HTR-8/SVneo (cell line): ENCODE measurements around the gene GATA2.

Experiments
- DNase-seq: peaks from one replicate; pipeline ENCODE4 v3.0.0; 2011; ENCODE audit warnings: low spot score, mixed read lengths; ENCODE audit not compliant: insufficient read length
- FAIRE-seq: peaks from 2 replicates; lab custom pipeline; 2011; peaks lifted over from hg19 to GRCh38; lab: Jason Lieb, UNC

Gene GATA2

DNA sequence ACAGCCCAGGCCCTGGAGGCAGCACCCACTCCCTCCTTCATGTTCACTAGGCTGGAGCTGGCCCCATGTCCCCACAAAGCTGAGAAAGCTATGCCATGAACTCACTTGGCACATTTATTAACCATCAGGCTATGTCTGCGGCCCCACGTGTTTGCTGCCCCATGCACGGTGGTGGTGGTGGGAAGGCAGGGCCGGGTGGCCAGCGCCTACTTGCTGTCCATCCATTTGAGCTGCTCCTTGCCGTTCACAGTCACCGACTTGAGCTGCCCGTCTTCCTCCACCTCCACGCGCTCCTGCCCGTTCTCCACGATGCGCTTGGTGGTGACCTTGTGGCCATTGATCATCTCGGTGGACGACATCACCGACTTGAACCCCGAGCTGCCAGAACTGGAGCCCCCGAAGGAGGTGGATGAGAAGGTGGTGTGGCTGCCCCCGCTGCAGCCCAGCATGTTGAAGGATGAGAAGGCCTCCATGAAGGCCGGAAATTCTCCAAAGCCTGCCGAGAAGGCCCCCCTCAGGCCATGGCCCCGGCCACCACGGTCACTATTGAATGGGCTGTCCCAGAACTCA is 30.6 kb downstream of the GATA2 start:
- no peak for FAIRE-seq
- no peak for DNase-seq

DNA sequence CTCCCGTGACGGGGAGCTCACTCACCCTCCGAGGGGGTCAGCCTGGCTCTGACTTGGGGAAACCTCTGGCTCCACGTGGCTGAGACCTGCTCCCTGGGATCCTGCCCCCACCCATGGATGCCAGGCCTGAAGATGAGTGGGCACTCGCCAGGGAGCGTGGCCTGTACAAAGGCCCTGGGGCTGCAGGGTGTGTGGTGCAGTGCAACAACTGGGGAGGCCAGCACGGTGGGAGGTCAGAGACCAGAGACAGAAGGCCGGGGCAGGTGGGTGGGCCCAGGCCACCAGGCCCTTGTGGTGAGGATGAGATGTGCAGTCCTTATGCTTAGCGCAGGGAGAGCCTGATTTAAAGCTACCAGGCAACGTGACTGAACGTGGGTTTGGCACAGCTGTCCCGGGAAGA is 31.3 kb downstream of the GATA2 start:
- no peak for DNase-seq
- no peak for FAIRE-seq

- FAIRE-seq (no peak), DNase-seq (no peak)
Observed at GRCh38 chr3:128459461-128459820, 33.6 kb downstream of the GATA2 start.

GRCh38 chr3:128458746-128459460 is 34.1 kb downstream of the GATA2 start:
- no peak for DNase-seq
- FAIRE-seq: no peak

DNA sequence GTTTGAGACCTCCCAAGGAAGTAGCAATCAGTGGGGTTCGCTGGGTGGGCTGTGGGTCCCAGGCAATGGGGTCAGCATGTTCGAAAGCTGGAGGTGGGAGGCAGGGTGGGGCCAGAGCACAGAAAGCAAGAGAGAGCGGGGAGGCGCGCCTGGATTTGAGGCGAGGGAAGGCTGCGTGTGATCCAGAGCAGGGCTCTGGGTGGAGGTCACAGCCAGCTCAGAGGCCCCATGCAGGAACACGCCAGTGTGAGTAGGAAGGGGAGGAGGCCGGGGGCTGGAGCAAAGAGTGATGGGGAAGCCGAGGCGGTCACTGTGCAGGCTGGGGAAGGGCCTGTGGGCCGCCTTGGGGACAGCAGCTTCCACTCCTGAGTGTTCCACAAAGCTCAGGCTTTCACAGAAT is 35.1 kb downstream of the GATA2 start:
- FAIRE-seq (no peak), DNase-seq (no peak)

DNA sequence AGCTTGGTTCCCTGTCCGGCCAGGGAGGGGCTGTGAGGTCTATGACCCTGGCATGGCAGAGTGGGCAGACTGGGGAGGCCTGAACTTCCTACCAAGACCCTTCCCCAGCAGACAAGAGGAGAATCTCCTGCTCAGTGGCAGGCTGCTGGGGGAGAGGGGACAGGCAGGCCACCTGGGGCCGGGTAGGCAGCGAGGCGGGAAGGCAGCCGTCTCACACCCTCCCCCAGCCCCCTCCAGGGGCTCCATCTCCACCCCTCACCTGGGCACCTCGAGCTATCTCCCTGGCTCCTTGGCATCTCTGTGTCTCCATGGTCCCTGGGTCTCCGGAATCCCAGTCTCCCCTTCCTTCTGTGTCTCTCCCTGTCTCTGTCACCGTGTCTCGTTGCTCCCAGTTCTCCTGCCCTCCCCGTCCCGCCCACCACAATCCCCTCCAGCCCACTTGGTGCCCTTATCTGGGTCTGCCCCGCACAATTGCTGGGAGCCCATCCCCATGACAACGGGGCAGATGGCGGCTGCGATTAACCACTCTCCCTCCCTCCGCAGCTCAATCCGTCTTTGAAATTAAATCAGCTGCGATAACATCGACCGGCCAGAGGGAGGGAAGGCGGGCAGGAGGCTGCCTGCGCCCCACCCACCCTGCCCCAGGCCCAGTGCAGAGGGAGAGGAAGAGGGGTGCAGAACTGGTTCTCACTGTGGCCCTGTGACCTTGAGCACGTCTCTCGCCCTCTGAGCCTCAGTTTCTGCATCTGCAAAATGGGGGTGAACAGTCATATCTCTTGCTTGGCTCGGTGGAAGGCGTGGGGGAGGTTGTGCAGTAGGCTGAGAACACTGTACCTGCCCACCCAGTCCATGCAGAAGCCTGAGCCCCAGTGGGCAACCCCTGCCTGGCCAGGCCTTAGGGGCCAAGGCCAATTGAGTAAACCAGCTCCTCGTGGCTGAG is 36.0 kb downstream of the GATA2 start:
- FAIRE-seq (no peak), DNase-seq (no peak)

DNA sequence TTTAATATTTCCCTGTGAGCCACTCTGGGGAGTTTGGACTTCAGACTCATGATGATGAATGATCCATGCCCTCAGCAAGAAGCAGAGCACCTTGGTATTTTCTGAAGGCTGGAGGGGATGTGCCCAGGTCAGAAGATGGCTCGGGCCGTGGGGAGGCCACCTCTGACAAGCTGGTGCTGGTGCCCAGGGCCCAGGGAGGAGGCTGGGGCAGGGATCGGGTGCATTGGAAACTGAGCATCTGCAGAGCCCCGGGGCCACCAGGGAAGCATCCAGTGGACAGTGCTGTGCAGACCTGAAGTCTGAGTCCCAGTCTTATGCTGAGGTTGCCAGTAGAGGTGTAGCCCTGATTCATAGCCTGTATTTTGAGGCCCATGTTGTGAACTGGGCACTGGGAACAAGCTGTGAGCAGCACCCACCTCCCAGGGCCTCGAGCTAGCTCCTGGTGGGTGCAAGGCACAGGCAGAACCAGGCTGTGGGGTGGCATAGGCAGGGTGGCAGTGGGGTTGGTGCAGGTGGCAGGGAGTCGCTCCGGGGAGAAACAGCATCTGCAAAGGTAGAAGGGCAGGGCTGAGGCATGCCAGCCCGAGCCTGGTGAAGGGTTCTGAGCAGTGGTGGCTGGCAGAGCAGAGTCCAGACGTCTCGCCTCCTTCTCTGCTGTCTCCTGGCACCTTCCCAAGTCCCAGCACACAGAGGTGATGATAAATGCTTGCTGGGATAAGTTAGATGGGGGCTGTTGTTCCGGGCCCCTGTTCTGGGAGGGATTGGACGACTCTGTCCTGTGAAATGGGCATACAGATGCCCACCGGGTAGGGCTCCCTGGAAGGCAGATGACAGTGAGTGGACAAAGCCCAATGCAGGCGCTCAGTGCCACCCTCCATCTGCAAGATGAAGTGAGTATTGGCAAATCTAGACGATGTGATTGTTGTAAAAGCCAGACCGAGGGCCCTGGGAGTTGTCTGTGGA is 36.9 kb downstream of the GATA2 start:
- no peak for FAIRE-seq
- no peak for DNase-seq

DNA sequence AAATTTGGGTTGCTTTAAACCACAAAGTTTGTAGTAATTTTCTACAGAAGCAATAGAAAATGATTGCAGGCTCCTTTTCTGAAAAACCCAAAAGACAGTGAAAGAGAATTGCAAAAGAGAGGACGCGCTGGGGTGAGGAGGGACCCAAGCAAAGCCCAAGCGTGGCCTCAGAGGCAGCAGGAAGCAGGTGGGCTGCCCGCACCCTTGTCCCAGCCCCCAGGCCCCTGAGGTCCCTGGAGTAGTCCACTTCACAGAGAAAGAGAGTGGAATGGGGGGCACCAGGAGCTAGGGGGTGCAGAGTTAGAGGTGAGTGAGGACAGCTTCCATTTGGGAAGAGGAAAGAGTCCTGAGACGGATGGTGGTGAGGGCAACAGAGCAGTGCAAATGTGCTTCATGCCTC is 37.9 kb downstream of the GATA2 start:
- FAIRE-seq (no peak), DNase-seq (no peak)

DNA sequence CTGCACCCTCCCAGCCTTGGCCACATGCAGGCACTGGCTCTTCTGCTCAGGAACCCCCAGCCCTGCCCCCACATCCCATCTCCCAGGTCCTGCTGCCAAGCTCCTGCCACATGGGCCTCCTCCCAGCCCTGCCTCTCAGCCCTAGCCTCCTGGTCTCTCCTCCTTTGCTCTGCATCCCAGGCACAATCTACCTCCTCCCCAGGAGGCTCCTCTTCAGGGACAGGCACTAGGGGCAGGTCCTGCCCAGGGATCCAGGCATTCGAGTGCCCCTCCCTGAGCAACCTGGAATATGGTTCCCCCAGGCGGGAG is 38.7 kb downstream of the GATA2 start:
- FAIRE-seq (no peak), DNase-seq (no peak)

DNA sequence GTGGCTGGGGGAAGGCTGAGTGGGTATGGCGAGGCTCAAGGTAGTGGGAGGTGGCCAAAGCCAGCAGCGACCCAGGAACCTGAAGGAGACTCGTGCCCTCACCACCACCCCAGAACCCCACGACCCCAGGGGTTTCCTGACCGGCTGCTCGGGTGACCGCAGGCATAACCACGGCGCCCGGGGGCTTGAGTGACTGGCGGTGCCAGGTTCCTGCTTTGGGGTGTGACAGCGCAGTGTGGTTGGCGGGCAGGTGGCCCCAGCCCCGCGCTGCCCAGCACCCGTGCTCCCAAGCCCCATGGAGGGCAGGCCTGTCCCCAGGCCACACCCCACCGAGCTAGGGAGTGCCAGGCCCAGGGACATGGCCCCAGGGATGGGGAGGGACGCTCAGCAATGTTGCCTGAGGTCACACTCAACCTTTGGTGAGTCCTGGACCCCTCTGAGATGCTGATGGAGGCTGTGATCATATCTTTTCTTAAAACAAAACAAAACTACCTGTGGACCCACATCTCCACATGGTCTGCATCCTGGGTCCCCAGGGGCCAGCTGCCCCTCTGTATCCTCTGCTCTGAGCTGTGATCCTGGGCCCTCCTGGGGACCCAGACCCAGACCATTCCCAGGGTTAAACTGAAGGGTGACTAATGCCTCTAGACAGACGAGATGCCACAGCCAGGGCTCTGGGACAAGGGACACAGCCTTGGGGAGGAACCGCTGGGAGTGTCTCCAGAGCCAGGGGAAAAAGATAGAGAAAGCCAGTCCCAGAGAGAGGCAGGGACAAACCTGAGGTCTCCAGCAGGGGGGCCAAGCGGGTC is 39.3 kb downstream of the GATA2 start:
- DNase-seq: no peak
- no peak for FAIRE-seq

DNA sequence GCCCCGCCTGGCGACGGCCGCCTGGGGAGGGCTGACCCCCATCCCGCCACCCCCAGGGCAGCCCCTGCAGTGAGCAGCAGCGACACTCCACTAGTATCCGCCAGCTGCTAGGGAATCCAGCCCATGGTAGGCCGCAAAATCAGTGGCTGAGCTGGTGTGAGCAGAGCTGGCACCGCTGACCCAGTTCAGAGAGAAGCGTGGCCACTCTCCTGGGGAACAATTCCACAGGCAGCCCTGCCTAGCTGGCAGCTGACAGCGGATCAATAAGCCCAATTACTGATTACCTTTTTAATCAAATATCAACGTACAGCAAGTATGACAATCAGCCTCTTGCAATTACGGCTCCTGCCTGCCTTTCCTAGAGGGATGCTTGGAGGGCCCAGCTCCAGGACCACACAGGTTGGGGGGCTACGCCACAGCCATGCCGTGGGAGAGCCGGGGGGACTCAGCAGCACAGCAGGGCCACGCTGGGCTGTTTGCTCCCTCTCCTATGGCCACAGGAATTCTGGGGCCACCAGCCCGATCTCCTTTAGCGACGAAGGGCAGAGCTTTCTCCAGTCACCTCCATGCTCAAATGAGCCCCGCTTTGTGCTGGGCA is 40.2 kb downstream of the GATA2 start:
- DNase-seq: no peak
- no peak for FAIRE-seq

DNA sequence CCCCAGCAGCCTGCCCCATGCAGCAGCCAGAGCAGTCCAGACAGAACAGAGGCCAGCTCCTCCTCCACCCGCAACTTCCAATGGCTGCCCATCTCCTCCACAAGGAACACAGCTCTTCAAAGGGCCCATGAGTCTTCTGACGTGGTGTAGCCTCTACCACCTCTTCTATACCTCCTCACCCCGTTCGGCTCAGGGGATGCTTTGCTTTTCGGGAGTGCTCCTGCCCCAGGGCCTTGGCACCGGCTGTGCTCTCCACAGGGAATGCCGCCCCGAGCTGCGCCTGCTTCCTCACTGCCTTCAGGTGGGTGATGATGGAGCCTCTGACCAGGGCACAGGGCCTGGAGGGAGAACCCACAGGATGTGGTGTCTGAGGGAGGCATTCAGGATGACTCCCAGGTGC is 40.9 kb downstream of the GATA2 start:
- FAIRE-seq (no peak), DNase-seq (no peak)

- no peak for FAIRE-seq
- DNase-seq: no peak
Observed at GRCh38 chr3:128449111-128449638, 43.8 kb downstream of the GATA2 start.

- no peak for DNase-seq
- no peak for FAIRE-seq
Observed at GRCh38 chr3:128448491-128448890, 44.5 kb downstream of the GATA2 start.

DNA sequence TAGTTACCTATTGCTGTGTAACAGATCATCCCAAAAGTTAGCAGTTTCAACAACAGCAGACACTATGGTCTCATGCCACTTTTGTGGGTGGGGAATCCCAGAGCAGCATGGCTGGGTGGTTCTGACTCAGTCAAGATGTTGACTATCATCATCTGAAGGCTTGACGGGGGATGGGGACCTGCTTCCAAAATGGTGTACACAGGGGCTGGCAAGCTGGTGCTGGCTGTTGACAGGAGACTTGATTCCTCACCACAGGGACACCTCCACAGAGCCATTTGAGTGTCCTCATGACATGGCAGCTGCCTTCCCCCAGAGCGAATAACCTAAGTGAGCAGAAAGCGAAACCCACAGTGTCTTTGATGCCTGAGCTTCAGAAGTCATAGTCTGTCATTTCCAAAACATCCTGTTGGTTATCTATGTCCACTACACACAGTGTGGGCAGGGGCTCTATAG is 45.4 kb downstream of the GATA2 start:
- FAIRE-seq (no peak), DNase-seq (no peak)

GRCh38 chr3:128446821-128447220 is 46.2 kb downstream of the GATA2 start:
- DNase-seq (no peak), FAIRE-seq (no peak)

DNA sequence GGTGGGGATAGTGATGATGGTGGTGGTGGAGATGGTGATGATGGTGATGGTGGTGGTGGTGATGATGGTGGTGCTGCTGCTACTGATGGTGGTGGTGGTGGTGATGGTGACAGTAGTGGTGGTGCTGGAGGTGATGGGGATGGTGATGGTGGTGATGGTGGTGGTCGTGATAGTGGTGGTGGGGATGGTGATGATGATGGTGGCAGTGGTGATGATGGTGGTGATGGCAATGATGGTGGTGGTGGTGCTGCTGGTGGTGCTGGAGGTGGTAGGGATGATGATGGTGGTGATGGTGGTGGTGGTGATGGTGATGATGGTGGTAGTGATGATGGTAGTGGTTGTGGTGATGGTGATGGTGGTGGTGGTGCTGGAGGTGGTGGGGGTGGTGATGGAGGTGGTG is 47.6 kb downstream of the GATA2 start:
- FAIRE-seq: peak; percentile 99
- no peak for DNase-seq

- DNase-seq: no peak
- no peak for FAIRE-seq
Observed at GRCh38 chr3:128443771-128444170, 49.2 kb downstream of the GATA2 start.

DNA sequence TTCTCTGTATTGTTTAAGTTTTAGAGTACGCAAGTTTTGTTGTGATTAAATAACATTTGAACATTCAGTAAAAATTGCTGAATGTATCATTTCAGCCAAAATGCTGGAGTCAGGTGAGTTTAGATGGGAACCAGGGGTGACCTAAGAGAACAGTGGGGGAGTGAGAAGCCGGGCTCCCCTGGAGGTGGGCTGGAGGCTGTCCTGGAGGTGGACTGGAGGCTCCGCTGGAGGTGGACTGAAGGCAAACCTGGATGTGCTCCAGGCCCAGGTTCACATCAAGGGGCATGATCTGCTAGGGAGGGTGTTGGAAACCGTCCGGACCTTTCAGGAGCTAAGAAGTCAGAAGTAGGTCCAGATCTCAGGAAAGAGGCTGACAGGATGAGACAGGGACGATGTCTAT is 50.1 kb downstream of the GATA2 start:
- DNase-seq: no peak
- no peak for FAIRE-seq
